Testis (tissue), 2 donors: ENCODE results near the gene MAP6D1.

Source experiments
- POLR2A ChIP-seq: fragments of 450-650 bp; IDR thresholded peaks from one replicate; pipeline ENCODE4 v1.6.1; 2017; ENCODE audit warnings: antibody characterized with exemption, mild to moderate bottlenecking, moderate library complexity
- TF ChIP-seq, protein P1 (sequence below), 3 experiments: fragments of 450-650 bp in 2 of 3; fragments of 200-600 bp in 1 of 3; sonication (generic) in 1 of 3; IDR thresholded peaks; one replicate each; pipeline ENCODE4 v1.5.1; 2016 to 2019; ENCODE audit warnings: antibody characterized with exemption in 3 of 3, mild to moderate bottlenecking in 2 of 3, moderate library complexity in 1 of 3

DNA sequence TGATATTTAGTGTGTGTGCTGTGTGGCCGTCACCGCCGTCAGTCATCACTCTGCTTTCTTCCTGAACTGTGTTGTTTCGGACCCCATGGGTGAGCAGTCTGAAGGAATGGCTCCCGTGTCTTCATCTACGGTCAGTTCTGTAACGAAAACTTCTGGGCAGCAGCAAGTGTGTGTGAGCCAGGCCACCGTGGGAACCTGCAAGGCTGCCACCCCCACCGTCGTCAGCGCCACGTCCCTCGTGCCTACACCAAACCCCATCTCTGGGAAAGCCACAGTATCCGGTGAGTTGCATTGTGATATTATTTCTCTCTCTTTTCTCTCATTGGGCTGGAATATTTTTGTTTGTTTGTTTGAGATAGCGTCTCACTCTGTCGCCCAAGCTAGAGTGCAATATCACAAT, 34.7 kb downstream of the MAP6D1 start:
- TF ChIP-seq POLR2A, result no peak
- TF ChIP-seq, protein P1, sequence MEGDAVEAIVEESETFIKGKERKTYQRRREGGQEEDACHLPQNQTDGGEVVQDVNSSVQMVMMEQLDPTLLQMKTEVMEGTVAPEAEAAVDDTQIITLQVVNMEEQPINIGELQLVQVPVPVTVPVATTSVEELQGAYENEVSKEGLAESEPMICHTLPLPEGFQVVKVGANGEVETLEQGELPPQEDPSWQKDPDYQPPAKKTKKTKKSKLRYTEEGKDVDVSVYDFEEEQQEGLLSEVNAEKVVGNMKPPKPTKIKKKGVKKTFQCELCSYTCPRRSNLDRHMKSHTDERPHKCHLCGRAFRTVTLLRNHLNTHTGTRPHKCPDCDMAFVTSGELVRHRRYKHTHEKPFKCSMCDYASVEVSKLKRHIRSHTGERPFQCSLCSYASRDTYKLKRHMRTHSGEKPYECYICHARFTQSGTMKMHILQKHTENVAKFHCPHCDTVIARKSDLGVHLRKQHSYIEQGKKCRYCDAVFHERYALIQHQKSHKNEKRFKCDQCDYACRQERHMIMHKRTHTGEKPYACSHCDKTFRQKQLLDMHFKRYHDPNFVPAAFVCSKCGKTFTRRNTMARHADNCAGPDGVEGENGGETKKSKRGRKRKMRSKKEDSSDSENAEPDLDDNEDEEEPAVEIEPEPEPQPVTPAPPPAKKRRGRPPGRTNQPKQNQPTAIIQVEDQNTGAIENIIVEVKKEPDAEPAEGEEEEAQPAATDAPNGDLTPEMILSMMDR (IDR thresholded peaks at IDR 0.05), result no peak
